Neural cell (in vitro differentiated cells): ENCODE measurements around the gene TAS1R2.

Experiments used
- CTCF ChIP-seq: fragments of 450-650 bp; IDR thresholded peaks from 2 replicates; pipeline ENCODE4 v1.5.1; 2014; ENCODE audit warnings: antibody characterized with exemption, mild to moderate bottlenecking, moderate library complexity; ENCODE audit not compliant: poor library complexity, severe bottlenecking
- EP300 ChIP-seq: fragments of 450-650 bp; conservative IDR thresholded peaks from 2 replicates; pipeline ENCODE4 v1.6.1; 2014; ENCODE audit warnings: antibody characterized with exemption, mild to moderate bottlenecking, moderate library complexity; ENCODE audit not compliant: poor library complexity, severe bottlenecking
- EZH2 ChIP-seq: fragments of 200-600, 300-800 bp; shearing (Covaris generic), sonication (generic); IDR thresholded peaks from 2 replicates; pipeline ENCODE4 v1.6.1; 2014; ENCODE audit warnings: antibody characterized with exemption, low read length, borderline replicate concordance, mild to moderate bottlenecking; ENCODE audit not compliant: insufficient read depth, poor library complexity, severe bottlenecking
- POLR2AphosphoS5 ChIP-seq: IDR thresholded peaks from 2 replicates; pipeline ENCODE4 v1.6.1; 2012
- SMC3 ChIP-seq: fragments of 450-650 bp; conservative IDR thresholded peaks from 2 replicates; pipeline ENCODE4 v1.6.1; 2014; ENCODE audit warnings: antibody characterized with exemption, mild to moderate bottlenecking, moderate library complexity; ENCODE audit not compliant: poor library complexity

- TF ChIP-seq CTCF (no peak), POLR2AphosphoS5 (no peak), EZH2 (no peak), SMC3 (no peak), EP300 (no peak)
Observed at GRCh38 chr1:18900303-18900841, 40.9 kb upstream of the TAS1R2 start.
